SU-DHL-6 (cell line): ENCODE measurements around the gene KLF11.

ENCODE experiments used
- H2AFZ ChIP-seq: fragments of 200-600 bp; sonication (generic); 2 replicates; pipeline ENCODE4 v1.6.1; 2014; ENCODE audit warnings: low read depth, mild to moderate bottlenecking, moderate library complexity, mixed read lengths, antibody characterized with exemption, low read length; ENCODE audit not compliant: severe bottlenecking
- H3F3A ChIP-seq: fragments of 200-600 bp; shearing (Covaris generic); 2 replicates; pipeline ENCODE4 v1.6.0; 2016; ENCODE audit warnings: antibody characterized with exemption, mild to moderate bottlenecking; ENCODE audit not compliant: insufficient read depth
- H3K27ac ChIP-seq: fragments of 200-600 bp; sonication (generic); 2 replicates; pipeline ENCODE4 v1.5.1; 2016; ENCODE audit warnings: low read depth, mild to moderate bottlenecking, low read length, moderate library complexity, mixed read lengths
- H3K27me3 ChIP-seq: fragments of 200-600 bp; sonication (generic), shearing (Covaris generic); 2 replicates; pipeline ENCODE4 v1.6.0; 2014; ENCODE audit warnings: mild to moderate bottlenecking, low read length
- H3K36me3 ChIP-seq: fragments of 200-600 bp; sonication (generic); 2 replicates; pipeline ENCODE4 v1.6.1; 2014; ENCODE audit warnings: mild to moderate bottlenecking, low read length, mixed read lengths
- H3K4me2 ChIP-seq: fragments of 300-600, 200-600 bp; shearing (Covaris generic), sonication (generic); 2 replicates; pipeline ENCODE4 v1.6.0; 2014; ENCODE audit warnings: low read length, low read depth, mild to moderate bottlenecking; ENCODE audit not compliant: poor library complexity, severe bottlenecking
- H3K4me3 ChIP-seq: fragments of 200-600 bp; sonication (generic); 2 replicates; pipeline ENCODE4 v1.5.1; 2014; ENCODE audit warnings: antibody characterized with exemption, low read length, mild to moderate bottlenecking, mixed read lengths; ENCODE audit not compliant: insufficient read depth, poor library complexity, severe bottlenecking
- H3K79me2 ChIP-seq: fragments of 200-600 bp; sonication (generic); 2 replicates; pipeline ENCODE4 v1.6.1; 2014; ENCODE audit warnings: mild to moderate bottlenecking, low read length, moderate library complexity; ENCODE audit not compliant: insufficient read depth
- H3K9ac ChIP-seq: fragments of 200-600 bp; sonication (generic); 2 replicates; pipeline ENCODE4 v1.7.0; 2014; ENCODE audit warnings: mild to moderate bottlenecking, low read length
- H3K9me2 ChIP-seq: fragments of 200-600 bp; sonication (generic); replicated peaks from 2 replicates; pipeline ENCODE4 v1.6.1; 2014; ENCODE audit warnings: low read length; ENCODE audit not compliant: insufficient read depth
- H3K9me3 ChIP-seq: fragments of 200-600 bp; sonication (generic); 2 replicates; pipeline ENCODE4 v1.6.1; 2014; ENCODE audit warnings: low read length, mixed read lengths; ENCODE audit not compliant: insufficient read depth
- H4K20me1 ChIP-seq: fragments of 200-600 bp; sonication (generic); 2 replicates; pipeline ENCODE4 v1.6.1; 2014; ENCODE audit warnings: low read depth, mild to moderate bottlenecking, antibody characterized with exemption, low read length, moderate library complexity, mixed read lengths
- CTCF ChIP-seq: fragments of 200-600 bp; sonication (generic); IDR thresholded peaks from one replicate; pipeline ENCODE4 v1.5.1; 2017; ENCODE audit warnings: antibody characterized with exemption, mild to moderate bottlenecking, low read length, moderate library complexity; ENCODE audit not compliant: insufficient read depth, poor library complexity, severe bottlenecking
- EZH2phosphoT487 ChIP-seq: fragments of 200-600 bp; sonication (generic), shearing (Covaris generic); conservative IDR thresholded peaks from 2 replicates; pipeline ENCODE4 v1.6.1; 2018; ENCODE audit warnings: mild to moderate bottlenecking, antibody characterized with exemption, low read length, moderate library complexity, mixed read lengths

The KLF11 gene

GRCh38 chr2:10076988-10077527 is 33.7 kb downstream of the KLF11 start:
- no peak overlapping the region for H3K27ac ChIP-seq
- H3K4me2 ChIP-seq, result no peak overlapping the region
- H3K4me3 ChIP-seq, result no peak overlapping the region
- H3K36me3 ChIP-seq, result no peaks in the 10 kb centered on the region
- no peaks in the 10 kb centered on the region for H3K9me3 ChIP-seq
- no peaks in the 10 kb centered on the region for H3K27me3 ChIP-seq
- no peak overlapping the region for H2AFZ ChIP-seq
- H4K20me1 ChIP-seq, result no peaks in the 10 kb centered on the region
- no peak for TF ChIP-seq EZH2phosphoT487
- no peak for TF ChIP-seq CTCF
- H3F3A ChIP-seq, result peaks cover 10% of the 10 kb centered on the region; the same call in 1 of the 2 replicates
- H3K9ac ChIP-seq, result no peak overlapping the region
- H3K9me2 ChIP-seq, result no peaks in the 10 kb centered on the region
- no peaks in the 10 kb centered on the region for H3K79me2 ChIP-seq

- H3K4me2 ChIP-seq, result no peak overlapping the region
- no peak overlapping the region for H3K9ac ChIP-seq
- no peak overlapping the region for H3K27ac ChIP-seq
- TF ChIP-seq CTCF (no peak), EZH2phosphoT487 (no peak)
- no peak overlapping the region for H2AFZ ChIP-seq
- H3K9me2 ChIP-seq, result no peaks in the 10 kb centered on the region
- H3K27me3 ChIP-seq, result no peaks in the 10 kb centered on the region
- H3K79me2 ChIP-seq, result no peaks in the 10 kb centered on the region
- no peak overlapping the region for H3K4me3 ChIP-seq
- H3K36me3 ChIP-seq, result no peaks in the 10 kb centered on the region
- no peaks in the 10 kb centered on the region for H4K20me1 ChIP-seq
- H3K9me3 ChIP-seq, result no peaks in the 10 kb centered on the region
- H3F3A ChIP-seq, result peaks cover 12% of the 10 kb centered on the region; the same call in 1 of the 2 replicates
Measured at GRCh38 chr2:10078001-10078400, 34.7 kb downstream of the KLF11 start.

DNA sequence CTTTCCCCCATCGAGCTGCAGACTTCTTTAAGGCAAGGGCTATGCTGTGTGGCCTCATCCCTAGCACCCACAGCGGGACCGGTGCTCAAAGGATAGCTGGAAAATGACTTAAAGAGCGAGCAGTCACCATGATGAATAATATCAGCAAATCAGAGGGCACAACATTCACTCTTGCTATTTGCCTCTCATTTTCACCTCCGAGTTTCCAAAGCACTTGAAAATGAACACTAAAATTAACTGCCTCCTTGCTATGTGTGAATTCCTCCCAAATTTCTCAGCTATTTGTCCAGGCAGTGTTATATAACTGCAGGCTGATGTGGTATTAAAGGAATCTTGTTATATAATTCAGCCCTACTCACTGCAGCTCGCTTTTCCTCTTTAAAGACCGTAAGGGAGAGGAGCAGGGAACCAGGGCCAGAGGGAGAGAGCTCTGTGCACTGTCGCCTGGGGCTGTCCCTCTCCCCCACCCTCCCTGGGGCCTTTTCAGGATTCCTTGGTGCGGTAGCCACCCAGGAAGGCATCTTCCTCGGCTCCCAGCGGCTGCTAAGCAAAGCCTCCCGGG is 35.4 kb downstream of the KLF11 start:
- Histone ChIP-seq H2AFZ (no peak overlapping the region), H3F3A (peaks cover 12% of the 10 kb centered on the region; the same call in 1 of the 2 replicates), H3K9me3 (no peaks in the 10 kb centered on the region), H3K9me2 (no peaks in the 10 kb centered on the region), H3K4me3 (no peak overlapping the region), H3K36me3 (no peaks in the 10 kb centered on the region), H3K27ac (no peak overlapping the region), H3K4me2 (no peak overlapping the region), H3K79me2 (no peaks in the 10 kb centered on the region), H3K27me3 (no peaks in the 10 kb centered on the region), H4K20me1 (no peaks in the 10 kb centered on the region), H3K9ac (no peak overlapping the region)
- TF ChIP-seq EZH2phosphoT487 (no peak), CTCF (no peak)
